ENCODE measurements around the gene MMP15. TPM values are rescaled to one million over a fixed set of nuclear protein-coding genes. Genes with fewer than 3 reads are reported as not detected.
"Not testable (repeated sequence)": the region's sequence is repeated elsewhere in the genome, so short reads cannot be mapped to it uniquely, and the experiment has no call there.

The MMP15 gene
- polyA plus RNA-seq, 4 donors: 38.2 to 67.3 (median 49.7) TPM

- no peak for FAIRE-seq
- WGBS, 3 donors: 72 to 76% (median 73%) methylated on average over 14 to 15 of the region's 15 CpGs
Measured at GRCh38 chr16:58094791-58095574, 69.4 kb downstream of the MMP15 start.

GRCh38 chr16:58095575-58095960 is 70.0 kb downstream of the MMP15 start:
- not testable (repeated sequence) for H3K4me3 ChIP-seq (ENCODE audit: low read depth in 1 of 3, low read length in 3 of 3); DNase-seq; FAIRE-seq; H3K27ac ChIP-seq (ENCODE audit: low read depth in 1 of 3, low read length in 2 of 3); H3K36me3 ChIP-seq (ENCODE audit: control insufficient read depth in 3 of 3, insufficient read depth in 2 of 3, low read depth in 1 of 3, low read length in 3 of 3); H3K4me1 ChIP-seq (ENCODE audit: control insufficient read depth in 3 of 3, insufficient read depth in 2 of 3, low read depth in 1 of 3, low read length in 2 of 3); H3K27me3 ChIP-seq (ENCODE audit: control insufficient read depth in 3 of 3, insufficient read depth in 3 of 3, low read length in 3 of 3); H3K9me3 ChIP-seq (ENCODE audit: control insufficient read depth in 2 of 2, insufficient read depth in 1 of 2, low read depth in 1 of 2, low read length in 1 of 2)
- 68 to 79% (median 70%) methylated on average over 6 of the region's 6 CpGs for WGBS, 3 donors

More at GRCh38 chr16:58094791-58095574, 69.4 kb downstream of the MMP15 start:
- Histone ChIP-seq H3K4me1 (ENCODE audit: control insufficient read depth in 3 of 3, insufficient read depth in 2 of 3, low read depth in 1 of 3, low read length in 2 of 3) (no peaks in the 10 kb centered on the region), H3K4me3 (ENCODE audit: low read depth in 1 of 3, low read length in 3 of 3) (no peak overlapping the region), H3K9me3 (ENCODE audit: control insufficient read depth in 2 of 2, insufficient read depth in 1 of 2, low read depth in 1 of 2, low read length in 1 of 2) (no peaks in the 10 kb centered on the region), H3K27me3 (ENCODE audit: control insufficient read depth in 3 of 3, insufficient read depth in 3 of 3, low read length in 3 of 3) (no peaks in the 10 kb centered on the region), H3K36me3 (ENCODE audit: control insufficient read depth in 3 of 3, insufficient read depth in 2 of 3, low read depth in 1 of 3, low read length in 3 of 3) (no peaks in the 10 kb centered on the region), H3K27ac (ENCODE audit: low read depth in 1 of 3, low read length in 2 of 3) (no peak overlapping the region)
- no peak for DNase-seq

- no peak for DNase-seq
- H3K4me1 ChIP-seq (ENCODE audit: control insufficient read depth in 3 of 3, insufficient read depth in 2 of 3, low read depth in 1 of 3, low read length in 2 of 3): no peaks in the 10 kb centered on the region
- no peak overlapping the region for H3K27ac ChIP-seq (ENCODE audit: low read depth in 1 of 3, low read length in 2 of 3)
- WGBS, 3 donors: 28 to 61% (median 42%) methylated on average over 2 of the region's 2 CpGs
- H3K36me3 ChIP-seq (ENCODE audit: control insufficient read depth in 3 of 3, insufficient read depth in 2 of 3, low read depth in 1 of 3, low read length in 3 of 3): no peaks in the 10 kb centered on the region
- no peaks in the 10 kb centered on the region for H3K9me3 ChIP-seq (ENCODE audit: control insufficient read depth in 2 of 2, insufficient read depth in 1 of 2, low read depth in 1 of 2, low read length in 1 of 2)
- no peak for FAIRE-seq
- no peaks in the 10 kb centered on the region for H3K27me3 ChIP-seq (ENCODE audit: control insufficient read depth in 3 of 3, insufficient read depth in 3 of 3, low read length in 3 of 3)
- H3K4me3 ChIP-seq (ENCODE audit: low read depth in 1 of 3, low read length in 3 of 3): no peak overlapping the region
Measured at GRCh38 chr16:58096249-58096648, 70.7 kb downstream of the MMP15 start.

Other genes with a start within 250 kb of the MMP15 start
- 100 to 1,000 TPM in 2 of 4 donors, 10 to 100 TPM in 2; 12.8 to 237 (median 131) TPM for gene KIFC3, start 223.3 kb upstream of the MMP15 start, polyA plus RNA-seq
- gene CNGB1, start 54.6 kb upstream of the MMP15 start, polyA plus RNA-seq: 1 to 10 TPM in 2 of 4 donors, not detected in 2; 1.3 to 1.7 TPM
- gene ZNF319, start 25.1 kb upstream of the MMP15 start, polyA plus RNA-seq: 1 to 10 TPM; 2.2 to 5.6 (median 3.2) TPM
- 10 to 100 TPM; 19.9 to 26.5 (median 24.0) TPM for gene USB1, start 24.3 kb upstream of the MMP15 start, polyA plus RNA-seq
- 10 to 100 TPM; 16.8 to 46.8 (median 34.2) TPM for gene CFAP20, start 103.6 kb downstream of the MMP15 start, polyA plus RNA-seq
- 10 to 100 TPM; 15.0 to 49.3 (median 20.1) TPM for gene CSNK2A2, start 172.4 kb downstream of the MMP15 start, polyA plus RNA-seq